ENCODE results near the gene LITAF.
A peak's percentile ranks its signal among the peaks of the same experiment; 100 is the strongest.

LITAF gene

DNA sequence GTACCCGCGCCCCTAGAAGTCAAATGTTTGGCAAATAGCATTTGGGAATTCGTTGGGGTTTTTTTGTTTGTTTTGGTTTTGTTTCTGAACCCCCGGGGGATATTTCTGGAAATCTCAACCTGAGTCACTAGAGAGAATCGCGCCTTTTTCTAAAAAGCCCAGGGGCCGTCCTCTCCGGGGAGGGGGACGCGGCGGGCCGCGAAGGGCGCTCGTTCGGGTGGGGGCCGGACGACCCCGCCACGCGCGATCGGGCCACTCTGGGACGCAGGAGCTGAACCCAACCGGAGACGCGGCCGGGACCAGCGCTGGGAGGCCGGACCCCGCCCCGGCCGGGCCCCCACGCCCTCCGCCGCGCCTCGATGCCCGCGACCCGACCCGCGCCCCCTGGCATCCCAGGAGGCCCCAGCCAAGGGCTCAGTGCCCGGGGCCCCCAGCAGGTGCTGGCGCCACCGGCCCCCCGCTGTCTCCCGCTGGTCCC lies 302 bp downstream of the LITAF start:
- H3K27me3 ChIP-seq (ENCODE audit: insufficient read depth, low read length, poor library complexity, severe bottlenecking), result no peaks in the 10 kb centered on the region
- H3K4me3 ChIP-seq (ENCODE audit: low read length, poor library complexity, severe bottlenecking), result peak overlapping the region; percentile 78
- H3K4me2 ChIP-seq (ENCODE audit: low read depth, low read length, poor library complexity, severe bottlenecking), result peak overlapping the region; percentile 75
- peaks cover 22% of the 10 kb centered on the region for H3K79me2 ChIP-seq (ENCODE audit: insufficient read depth, low read length)
- H3K4me1 ChIP-seq (ENCODE audit: insufficient read depth, low read length, poor library complexity, severe bottlenecking), result peaks cover 41% of the 10 kb centered on the region
- H2AFZ ChIP-seq (ENCODE audit: low read length), result no peak overlapping the region; the same call in 1 of the 2 replicates
- no peaks in the 10 kb centered on the region for H3K9me2 ChIP-seq (replicated peaks; ENCODE audit: low read depth, low read length)
- H3F3A ChIP-seq (ENCODE audit: low read depth), result no peaks in the 10 kb centered on the region
- peak overlapping the region; percentile 67 for H3K9ac ChIP-seq (ENCODE audit: low read depth, low read length, poor library complexity, severe bottlenecking)
- no peaks in the 10 kb centered on the region for H3K9me3 ChIP-seq (ENCODE audit: insufficient read depth, low read depth, low read length)
- no peaks in the 10 kb centered on the region for H3K36me3 ChIP-seq (ENCODE audit: insufficient read depth, low read length)
- no peak for TF ChIP-seq CTCF (conservative IDR thresholded peaks at IDR 0.05; ENCODE audit: low read length)
- no peaks in the 10 kb centered on the region for H4K20me1 ChIP-seq (ENCODE audit: insufficient read depth, low read length, poor library complexity, severe bottlenecking)

GRCh38 chr16:11585460-11586377 lies 1.0 kb downstream of the LITAF start:
- TF ChIP-seq EZH2phosphoT487 (IDR thresholded peaks at IDR 0.05; ENCODE audit: borderline replicate concordance) (no peak), CTCF (conservative IDR thresholded peaks at IDR 0.05; ENCODE audit: low read length) (no peak)
- Histone ChIP-seq H3K4me2 (ENCODE audit: low read depth, low read length, poor library complexity, severe bottlenecking) (peak overlapping the region; percentile 75), H3F3A (ENCODE audit: low read depth) (no peaks in the 10 kb centered on the region), H2AFZ (ENCODE audit: low read length) (no peak overlapping the region), H3K4me3 (ENCODE audit: low read length, poor library complexity, severe bottlenecking) (peak overlapping the region; percentile 78), H3K79me2 (ENCODE audit: insufficient read depth, low read length) (peaks cover 22% of the 10 kb centered on the region), H3K36me3 (ENCODE audit: insufficient read depth, low read length) (no peaks in the 10 kb centered on the region), H3K9ac (ENCODE audit: low read depth, low read length, poor library complexity, severe bottlenecking) (peak overlapping the region; percentile 67), H4K20me1 (ENCODE audit: insufficient read depth, low read length, poor library complexity, severe bottlenecking) (no peaks in the 10 kb centered on the region), H3K4me1 (ENCODE audit: insufficient read depth, low read length, poor library complexity, severe bottlenecking) (peaks cover 41% of the 10 kb centered on the region), H3K27me3 (ENCODE audit: insufficient read depth, low read length, poor library complexity, severe bottlenecking) (no peaks in the 10 kb centered on the region), H3K9me2 (replicated peaks; ENCODE audit: low read depth, low read length) (no peaks in the 10 kb centered on the region), H3K9me3 (ENCODE audit: insufficient read depth, low read depth, low read length) (no peaks in the 10 kb centered on the region)

DNA sequence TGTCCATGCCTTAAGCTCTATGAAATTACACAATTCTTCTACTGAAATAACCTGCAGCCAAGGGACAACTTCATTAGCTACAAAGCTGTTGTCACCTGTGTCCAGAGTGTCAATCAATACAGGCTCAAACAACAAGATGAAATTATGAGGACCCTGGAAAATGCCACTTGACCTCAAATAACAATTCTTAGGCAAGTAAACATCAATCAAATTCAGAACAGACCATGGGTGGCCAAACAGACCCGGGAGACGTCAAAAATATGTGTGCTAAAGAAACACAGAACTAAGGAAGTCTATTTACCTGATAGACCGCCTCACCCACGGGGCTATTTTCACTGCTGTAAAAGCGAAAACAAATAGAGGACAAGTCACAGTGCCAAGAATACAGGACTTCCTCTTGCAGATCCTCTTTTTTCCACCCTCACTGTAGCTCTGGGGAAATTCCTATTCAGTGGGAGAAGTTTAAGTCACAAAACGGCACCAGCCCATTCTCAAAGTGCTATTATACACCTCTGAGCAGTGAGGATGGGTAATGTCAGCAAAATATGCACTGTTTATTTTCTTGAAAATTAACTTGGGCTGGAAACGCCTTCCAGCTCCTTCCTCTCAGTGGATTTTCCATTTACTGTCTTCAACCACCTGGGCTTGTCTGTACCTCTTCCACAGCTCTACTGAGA lies 2.7 kb downstream of the LITAF start:
- Histone ChIP-seq H3K4me1 (ENCODE audit: insufficient read depth, low read length, poor library complexity, severe bottlenecking) (peaks cover 41% of the 10 kb centered on the region), H2AFZ (ENCODE audit: low read length) (no peak overlapping the region; the same call in 1 of the 2 replicates), H3K4me2 (ENCODE audit: low read depth, low read length, poor library complexity, severe bottlenecking) (peak overlapping the region; percentile 75), H3K79me2 (ENCODE audit: insufficient read depth, low read length) (peaks cover 22% of the 10 kb centered on the region), H3K9ac (ENCODE audit: low read depth, low read length, poor library complexity, severe bottlenecking) (peak overlapping the region; percentile 67), H3F3A (ENCODE audit: low read depth) (no peaks in the 10 kb centered on the region), H3K36me3 (ENCODE audit: insufficient read depth, low read length) (no peaks in the 10 kb centered on the region), H3K27me3 (ENCODE audit: insufficient read depth, low read length, poor library complexity, severe bottlenecking) (no peaks in the 10 kb centered on the region), H4K20me1 (ENCODE audit: insufficient read depth, low read length, poor library complexity, severe bottlenecking) (no peaks in the 10 kb centered on the region), H3K9me2 (replicated peaks; ENCODE audit: low read depth, low read length) (no peaks in the 10 kb centered on the region), H3K9me3 (ENCODE audit: insufficient read depth, low read depth, low read length) (no peaks in the 10 kb centered on the region), H3K4me3 (ENCODE audit: low read length, poor library complexity, severe bottlenecking) (peak overlapping the region; percentile 78)
- TF ChIP-seq CTCF (conservative IDR thresholded peaks at IDR 0.05; ENCODE audit: low read length) (no peak), EZH2phosphoT487 (IDR thresholded peaks at IDR 0.05; ENCODE audit: borderline replicate concordance) (no peak)

All from Loucy (cell line).